ENCODE data around the gene VPS52. TPM values are rescaled to one million over a fixed set of nuclear protein-coding genes. Genes with fewer than 3 reads are reported as not detected.

Gene VPS52
- total and polyA plus RNA-seq, 9 of the 15 experiments (the other 6 are each of a cell fraction or from before 2014, with no cell fraction given): 24.4 to 103 (median 40.2) TPM

- 37% methylated on average over 6 of the region's 6 CpGs for WGBS (ENCODE audit: insufficient coverage, low coverage, missing lambda C conversion rate)
- POLR2A ChIA-PET: interaction anchor here (0.7 to 4.6 kb wide), 5 partner anchors 11 to 280 kb away, joined by 3 to 47 read pairs (median 5); partner anchors contain the start of genes RPS18 and VPS52
- no peaks in the 10 kb centered on the region for H3K79me2 ChIP-seq (ENCODE audit: control insufficient read depth, insufficient read depth, low read length)
- in situ Hi-C loops (cut with MboI) (no loop called here), intact Hi-C loops (cut with micrococcal nuclease) (no loop called here)
- no peak overlapping the region for H3K27ac ChIP-seq (ENCODE audit: extremely low read depth, low read depth, low read length)
- H4K20me1 ChIP-seq (replicated peaks; ENCODE audit: control insufficient read depth, insufficient read depth, low read length): no peaks in the 10 kb centered on the region
- peak overlapping the region in 1 of 2 experiments; percentile 53; a peak in 1 of 4 replicates for H3K9ac ChIP-seq (ENCODE audit: insufficient read depth in 1 of 2, low read depth in 2 of 2, low read length in 2 of 2)
- no peak overlapping the region for H2AFZ ChIP-seq (ENCODE audit: low read depth, low read length)
- FAIRE-seq (no peak), DNase-seq (ENCODE audit: extremely low read depth in 1 of 4, low spot score in 3 of 4) (no peak), ATAC-seq (no peak)
- H3K4me2 ChIP-seq (ENCODE audit: insufficient read depth, low read length): no peak overlapping the region
- H3K36me3 ChIP-seq (ENCODE audit: control insufficient read depth, insufficient read depth, low read length): peaks cover 23% of the 10 kb centered on the region
- peaks cover 0 to under 1% of the 10 kb centered on the region in 2 experiments; a peak in 1 of 5 replicates for H3K27me3 ChIP-seq (ENCODE audit: control insufficient read depth in 2 of 2, insufficient read depth in 2 of 2, low read length in 2 of 2)
- H3K9me3 ChIP-seq (replicated peaks; ENCODE audit: control insufficient read depth, insufficient read depth, low read depth, low read length): no peaks in the 10 kb centered on the region
- CTCF ChIA-PET (ENCODE audit: low intra/inter-chr PET ratio): interaction anchor here (0.6 kb wide), 1 partner anchor 92 kb away, joined by 3 read pairs; no protein-coding TSS in a partner anchor
- peaks cover 4% of the 10 kb centered on the region for H3K9me1 ChIP-seq (ENCODE audit: control insufficient read depth, insufficient read depth, low read length)
- H3K4me1 ChIP-seq (replicated peaks in 1 of 2; ENCODE audit: control insufficient read depth in 2 of 2, insufficient read depth in 2 of 2, low read length in 2 of 2): peaks cover 22 to 31% of the 10 kb centered on the region in 2 experiments
- no TSS peak for BruUV-seq (replicated peaks)
- H3K4me3 ChIP-seq: no peak overlapping the region
- TF ChIP-seq NR4A1 (CRISPR knock-in tag; IDR thresholded peaks at IDR 0.05): no peak
- TF ChIP-seq NR4A1 (tag; IDR thresholded peaks at IDR 0.05): 0 out of 2 replicates have a peak, but pooled peaks have one; percentile 19
- TF ChIP-seq FOSL1 (tag; conservative IDR thresholded peaks at IDR 0.05): peak; percentile 97
- TF ChIP-seq MTF1 (CRISPR knock-in tag; IDR thresholded peaks at IDR 0.05; ENCODE audit: borderline replicate concordance): no peak
- TF ChIP-seq ERF (CRISPR knock-in tag; IDR thresholded peaks at IDR 0.05): no peak
- TF ChIP-seq ARID1B (IDR thresholded peaks at IDR 0.05): 0 out of 2 replicates have a peak, but pooled peaks have one; percentile 15
- no peak for TF ChIP-seq STAT5A (IDR thresholded peaks at IDR 0.05; ENCODE audit: borderline replicate concordance, low read length)
- peak in 1 of 2 experiments; percentile 27; a peak in 1 of 4 replicates for TF ChIP-seq RAD21 (CRISPR knock-in tag; conservative IDR thresholded peaks at IDR 0.05 in 1 of 2, IDR thresholded peaks at IDR 0.05 in 1 of 2)
- TF ChIP-seq ZNF354B (CRISPR knock-in tag; IDR thresholded peaks at IDR 0.05): no peak
- TF ChIP-seq PHB2 (IDR thresholded peaks at IDR 0.05; ENCODE audit: low read depth): 0 out of 2 replicates have a peak, but pooled peaks have one; percentile 14
- TF ChIP-seq JUND (IDR thresholded peaks at IDR 0.05; ENCODE audit: borderline replicate concordance, low read depth, low read length): peak; percentile 60; the same call in 1 of the 2 replicates
- TF ChIP-seq JUND (tag; IDR thresholded peaks at IDR 0.05; ENCODE audit: borderline replicate concordance, low read depth, low read length): peak; percentile 76; the same call in 1 of the 3 replicates
- no peak for TF ChIP-seq GMEB1 (CRISPR knock-in tag; IDR thresholded peaks at IDR 0.05)
- TF ChIP-seq ZNF347 (CRISPR knock-in tag; IDR thresholded peaks at IDR 0.05; ENCODE audit: low read depth): no peak
- no peak for TF ChIP-seq NEUROD1 (IDR thresholded peaks at IDR 0.05; ENCODE audit: borderline replicate concordance, low read depth, low read length, partially characterized antibody)
Measured at GRCh38 chr6:33251395-33252012, 20.2 kb downstream of the VPS52 start.
